Liver (tissue), 9 donors: ENCODE data around the gene INTS6L. TPM values are rescaled to one million over a fixed set of nuclear protein-coding genes. Genes with fewer than 3 reads are reported as not detected.

Experiments used
- DNase-seq: peaks from one replicate; pipeline ENCODE4 v3.0.0-alpha.2; 2017; ENCODE audit warnings: low spot score
- H3K27ac ChIP-seq, 2 donors: one replicate each; pipeline ENCODE4 v1.7.0; 2013; ENCODE audit warnings: inconsistent platforms in 2 of 2, low read length in 2 of 2, control low read depth in 1 of 2, low read depth in 1 of 2, mild to moderate bottlenecking in 1 of 2
- H3K27me3 ChIP-seq, 4 donors: one replicate each; pipeline versions ENCODE4 v1.6.1 to v1.7.0; 2013; ENCODE audit warnings: low read length in 3 of 4, inconsistent platforms in 1 of 4, mild to moderate bottlenecking in 1 of 4, moderate library complexity in 1 of 4; ENCODE audit not compliant: control insufficient read depth in 4 of 4, insufficient read depth in 4 of 4
- H3K36me3 ChIP-seq, 4 donors: one replicate each; pipeline versions ENCODE4 v1.6.1 to v1.7.0; 2013; ENCODE audit warnings: low read length in 3 of 4, mild to moderate bottlenecking in 3 of 4, low read depth in 1 of 4, moderate library complexity in 1 of 4; ENCODE audit not compliant: control insufficient read depth in 4 of 4, insufficient read depth in 3 of 4
- H3K4me1 ChIP-seq, 4 donors: one replicate each; pipeline versions ENCODE4 v1.6.1 to v1.7.0; 2013; ENCODE audit warnings: low read length in 3 of 4, mild to moderate bottlenecking in 3 of 4, moderate library complexity in 1 of 4; ENCODE audit not compliant: control insufficient read depth in 4 of 4, insufficient read depth in 4 of 4
- H3K4me3 ChIP-seq, 3 donors: one replicate each; pipeline versions ENCODE4 v1.6.1 to v1.7.0; 2013; ENCODE audit warnings: low read length in 3 of 3, control low read depth in 1 of 3, low read depth in 1 of 3, mild to moderate bottlenecking in 1 of 3
- H3K9ac ChIP-seq, 2 donors: one replicate each; pipeline ENCODE4 v1.7.0; 2013; ENCODE audit warnings: low read length in 2 of 2, mild to moderate bottlenecking in 2 of 2, moderate library complexity in 2 of 2, control low read depth in 1 of 2, low read depth in 1 of 2
- H3K9me3 ChIP-seq, 4 donors: one replicate each; pipeline versions ENCODE4 v1.6.1 to v1.7.0; 2013; ENCODE audit warnings: low read length in 3 of 4; ENCODE audit not compliant: control insufficient read depth in 4 of 4
- EGR1 ChIP-seq, 2 donors: IDR thresholded peaks; 2 replicates each; pipeline ENCODE4 v1.6.1; 2016 to 2018; ENCODE audit warnings: antibody characterized with exemption in 2 of 2, low read depth in 2 of 2
- FOXA1 ChIP-seq: IDR thresholded peaks from 2 replicates; pipeline ENCODE4 v1.6.1; 2016; ENCODE audit warnings: antibody characterized with exemption
- FOXA2 ChIP-seq: IDR thresholded peaks from 2 replicates; pipeline ENCODE4 v1.6.1; 2016; ENCODE audit warnings: antibody characterized with exemption
- GABPA ChIP-seq, 2 donors: IDR thresholded peaks in 1 of 2; conservative IDR thresholded peaks in 1 of 2; 2 replicates each; pipeline ENCODE4 v1.6.1; 2016; ENCODE audit warnings: antibody characterized with exemption in 2 of 2, mild to moderate bottlenecking in 1 of 2, moderate library complexity in 1 of 2
- HNF4A ChIP-seq, 2 donors: conservative IDR thresholded peaks; 2 replicates each; pipeline ENCODE4 v1.6.1; 2016; ENCODE audit warnings: antibody characterized with exemption in 2 of 2, mild to moderate bottlenecking in 2 of 2
- HNF4G ChIP-seq: IDR thresholded peaks from 2 replicates; pipeline ENCODE4 v1.6.1; 2016; ENCODE audit warnings: antibody characterized with exemption
- JUND ChIP-seq, 2 donors: IDR thresholded peaks; 2 replicates each; pipeline ENCODE4 v1.6.1; 2016; ENCODE audit warnings: antibody characterized with exemption in 2 of 2
- NR2F2 ChIP-seq: IDR thresholded peaks from 2 replicates; pipeline ENCODE4 v1.6.1; 2016; ENCODE audit warnings: antibody characterized with exemption
- RAD21 ChIP-seq, 2 donors: IDR thresholded peaks; 2 replicates each; pipeline ENCODE4 v1.6.1; 2016; ENCODE audit warnings: antibody characterized with exemption in 2 of 2, mild to moderate bottlenecking in 2 of 2
- RXRA ChIP-seq, 2 donors: IDR thresholded peaks; 2 replicates each; pipeline ENCODE4 v1.6.1; 2017 to 2018; ENCODE audit warnings: antibody characterized with exemption in 2 of 2, mild to moderate bottlenecking in 1 of 2
- SP1 ChIP-seq: IDR thresholded peaks from 2 replicates; pipeline ENCODE4 v1.6.1; 2018; ENCODE audit warnings: antibody characterized with exemption, mild to moderate bottlenecking
- TAF1 ChIP-seq: conservative IDR thresholded peaks from 2 replicates; pipeline ENCODE4 v1.6.1; 2016; ENCODE audit warnings: antibody characterized with exemption, mild to moderate bottlenecking
- YY1 ChIP-seq: IDR thresholded peaks from 2 replicates; pipeline ENCODE4 v1.6.1; 2016; ENCODE audit warnings: antibody characterized with exemption, mild to moderate bottlenecking
- WGBS: extraction: QIAGEN DNeasy Blood & Tissue Kit; methylation state at CpG from one replicate; pipeline ENCODE4 v1.1.7; 2013; 5-methylcytosine and 5-hydroxymethylcytosine counted together
- polyA plus RNA-seq, 2 donors: library from polyadenylated mRNA; stranded (reverse) in 1 of 2; unstranded in 1 of 2; fragments of 200-250 nt in 1 of 2; fragments of >200 nt in 1 of 2; fragmentation: Nextera tagmentation in 1 of 2; extraction: Ambion mirVana in 1 of 2; gene quantifications; one replicate each; pipeline versions ENCODE4 v1.2.1 to v1.2.3, GENCODE V29; 2013 to 2015
- total RNA-seq, 2 donors: library from RNA; depleted of rRNA; stranded (reverse); fragments of >200 nt; gene quantifications; one replicate each; pipeline ENCODE4 v1.2.3, GENCODE V29; 2014
- TF ChIP-seq, protein P1 (sequence below): IDR thresholded peaks from 2 replicates; pipeline ENCODE4 v1.6.1; 2016; ENCODE audit warnings: antibody characterized with exemption
- TF ChIP-seq, protein P2 (sequence below): fragments of 150-350 bp; IDR thresholded peaks from 2 replicates; pipeline ENCODE4 v1.5.1; 2017; ENCODE audit warnings: improper control_type of control experiment, low read depth, low read length; ENCODE audit not compliant: missing input control
- TF ChIP-seq, protein P3 (sequence below): IDR thresholded peaks from 2 replicates; pipeline ENCODE4 v1.6.1; 2016; ENCODE audit warnings: antibody characterized with exemption
- TF ChIP-seq, protein P4 (sequence below): IDR thresholded peaks from 2 replicates; pipeline ENCODE4 v1.6.1; 2016; ENCODE audit warnings: antibody characterized with exemption, mild to moderate bottlenecking
- TF ChIP-seq, protein P5 (sequence below): IDR thresholded peaks from 2 replicates; pipeline ENCODE4 v1.6.1; 2016; ENCODE audit warnings: antibody characterized with exemption
- donor health status: healthy.
- donor health status: healthy.
- donor health status: healthy.
- donor health status: healthy.
- donor health status: healthy.

Gene INTS6L
- total and polyA plus RNA-seq, 4 donors: 0.49 to 8.2 (median 1.2) TPM

DNA sequence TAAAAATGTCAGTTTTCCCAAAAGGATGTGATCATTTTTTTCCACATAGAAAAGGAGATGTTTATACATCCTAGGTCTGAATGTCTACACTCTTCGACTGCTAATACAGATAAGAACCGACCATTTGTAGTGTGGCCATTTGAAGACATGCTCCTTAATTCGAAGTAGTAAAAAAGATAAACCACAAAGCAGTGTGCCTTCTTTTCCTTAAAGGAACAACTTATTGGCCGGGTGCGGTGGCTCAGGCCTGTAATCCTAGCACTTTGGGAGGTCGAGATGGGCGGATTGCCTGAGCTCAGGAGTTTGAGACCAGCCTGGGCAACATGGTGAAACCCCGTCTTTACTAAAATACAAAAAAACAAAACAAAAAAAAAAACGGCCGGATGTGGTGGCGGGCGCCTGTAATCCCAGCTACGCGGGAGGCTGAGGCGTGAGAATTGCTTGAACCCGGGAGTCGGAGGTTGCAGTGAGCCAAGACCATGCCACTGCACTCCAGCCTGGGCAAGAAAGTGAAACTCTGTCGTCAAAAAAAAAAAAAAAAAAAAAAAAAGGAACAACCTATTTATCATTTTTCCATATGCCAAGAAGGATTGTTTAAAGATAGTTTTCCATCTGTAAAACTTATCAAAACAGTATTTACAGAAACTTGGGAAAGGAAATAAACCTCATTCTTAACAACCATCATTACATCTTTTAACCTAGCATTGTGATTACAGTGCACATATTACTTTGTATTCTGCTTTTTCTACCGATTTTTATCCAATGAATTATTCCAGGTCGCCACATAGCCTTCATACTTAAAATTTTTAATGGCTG is 2.6 kb downstream of the INTS6L start:
- H3K27me3 ChIP-seq: no peaks in the 10 kb centered on the region
- no peaks in the 10 kb centered on the region for H3K9me3 ChIP-seq
- no peak overlapping the region for H3K9ac ChIP-seq
- 87% methylated on average over 20 of the region's 20 CpGs for WGBS
- no peak overlapping the region for H3K27ac ChIP-seq
- H3K4me1 ChIP-seq: peaks cover 0 to 3% (median 0%) of the 10 kb centered on the region in 4 donors
- no peak for DNase-seq
- H3K4me3 ChIP-seq: no peak overlapping the region
- H3K36me3 ChIP-seq: no peaks in the 10 kb centered on the region
- TF ChIP-seq, protein P1, sequence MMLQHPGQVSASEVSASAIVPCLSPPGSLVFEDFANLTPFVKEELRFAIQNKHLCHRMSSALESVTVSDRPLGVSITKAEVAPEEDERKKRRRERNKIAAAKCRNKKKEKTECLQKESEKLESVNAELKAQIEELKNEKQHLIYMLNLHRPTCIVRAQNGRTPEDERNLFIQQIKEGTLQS: no peak
- TF ChIP-seq HNF4A (conservative IDR thresholded peaks at IDR 0.05) (no peak), FOXA2 (no peak), FOXA1 (no peak), JUND (IDR thresholded peaks at IDR 0.05) (no peak), NR2F2 (no peak), RXRA (IDR thresholded peaks at IDR 0.05) (no peak), HNF4G (no peak), RAD21 (IDR thresholded peaks at IDR 0.05) (no peak), TAF1 (no peak), SP1 (no peak), EGR1 (IDR thresholded peaks at IDR 0.05; ENCODE audit: low read depth in 2 of 2) (no peak), YY1 (no peak), GABPA (IDR thresholded peaks at IDR 0.05 in 1 of 2, conservative IDR thresholded peaks at IDR 0.05 in 1 of 2) (no peak)
- TF ChIP-seq, protein P2, sequence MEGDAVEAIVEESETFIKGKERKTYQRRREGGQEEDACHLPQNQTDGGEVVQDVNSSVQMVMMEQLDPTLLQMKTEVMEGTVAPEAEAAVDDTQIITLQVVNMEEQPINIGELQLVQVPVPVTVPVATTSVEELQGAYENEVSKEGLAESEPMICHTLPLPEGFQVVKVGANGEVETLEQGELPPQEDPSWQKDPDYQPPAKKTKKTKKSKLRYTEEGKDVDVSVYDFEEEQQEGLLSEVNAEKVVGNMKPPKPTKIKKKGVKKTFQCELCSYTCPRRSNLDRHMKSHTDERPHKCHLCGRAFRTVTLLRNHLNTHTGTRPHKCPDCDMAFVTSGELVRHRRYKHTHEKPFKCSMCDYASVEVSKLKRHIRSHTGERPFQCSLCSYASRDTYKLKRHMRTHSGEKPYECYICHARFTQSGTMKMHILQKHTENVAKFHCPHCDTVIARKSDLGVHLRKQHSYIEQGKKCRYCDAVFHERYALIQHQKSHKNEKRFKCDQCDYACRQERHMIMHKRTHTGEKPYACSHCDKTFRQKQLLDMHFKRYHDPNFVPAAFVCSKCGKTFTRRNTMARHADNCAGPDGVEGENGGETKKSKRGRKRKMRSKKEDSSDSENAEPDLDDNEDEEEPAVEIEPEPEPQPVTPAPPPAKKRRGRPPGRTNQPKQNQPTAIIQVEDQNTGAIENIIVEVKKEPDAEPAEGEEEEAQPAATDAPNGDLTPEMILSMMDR: no peak
- TF ChIP-seq, protein P3, sequence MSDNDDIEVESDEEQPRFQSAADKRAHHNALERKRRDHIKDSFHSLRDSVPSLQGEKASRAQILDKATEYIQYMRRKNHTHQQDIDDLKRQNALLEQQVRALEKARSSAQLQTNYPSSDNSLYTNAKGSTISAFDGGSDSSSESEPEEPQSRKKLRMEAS: no peak
- TF ChIP-seq, protein P4, sequence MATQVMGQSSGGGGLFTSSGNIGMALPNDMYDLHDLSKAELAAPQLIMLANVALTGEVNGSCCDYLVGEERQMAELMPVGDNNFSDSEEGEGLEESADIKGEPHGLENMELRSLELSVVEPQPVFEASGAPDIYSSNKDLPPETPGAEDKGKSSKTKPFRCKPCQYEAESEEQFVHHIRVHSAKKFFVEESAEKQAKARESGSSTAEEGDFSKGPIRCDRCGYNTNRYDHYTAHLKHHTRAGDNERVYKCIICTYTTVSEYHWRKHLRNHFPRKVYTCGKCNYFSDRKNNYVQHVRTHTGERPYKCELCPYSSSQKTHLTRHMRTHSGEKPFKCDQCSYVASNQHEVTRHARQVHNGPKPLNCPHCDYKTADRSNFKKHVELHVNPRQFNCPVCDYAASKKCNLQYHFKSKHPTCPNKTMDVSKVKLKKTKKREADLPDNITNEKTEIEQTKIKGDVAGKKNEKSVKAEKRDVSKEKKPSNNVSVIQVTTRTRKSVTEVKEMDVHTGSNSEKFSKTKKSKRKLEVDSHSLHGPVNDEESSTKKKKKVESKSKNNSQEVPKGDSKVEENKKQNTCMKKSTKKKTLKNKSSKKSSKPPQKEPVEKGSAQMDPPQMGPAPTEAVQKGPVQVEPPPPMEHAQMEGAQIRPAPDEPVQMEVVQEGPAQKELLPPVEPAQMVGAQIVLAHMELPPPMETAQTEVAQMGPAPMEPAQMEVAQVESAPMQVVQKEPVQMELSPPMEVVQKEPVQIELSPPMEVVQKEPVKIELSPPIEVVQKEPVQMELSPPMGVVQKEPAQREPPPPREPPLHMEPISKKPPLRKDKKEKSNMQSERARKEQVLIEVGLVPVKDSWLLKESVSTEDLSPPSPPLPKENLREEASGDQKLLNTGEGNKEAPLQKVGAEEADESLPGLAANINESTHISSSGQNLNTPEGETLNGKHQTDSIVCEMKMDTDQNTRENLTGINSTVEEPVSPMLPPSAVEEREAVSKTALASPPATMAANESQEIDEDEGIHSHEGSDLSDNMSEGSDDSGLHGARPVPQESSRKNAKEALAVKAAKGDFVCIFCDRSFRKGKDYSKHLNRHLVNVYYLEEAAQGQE: no peak
- TF ChIP-seq, protein P5, sequence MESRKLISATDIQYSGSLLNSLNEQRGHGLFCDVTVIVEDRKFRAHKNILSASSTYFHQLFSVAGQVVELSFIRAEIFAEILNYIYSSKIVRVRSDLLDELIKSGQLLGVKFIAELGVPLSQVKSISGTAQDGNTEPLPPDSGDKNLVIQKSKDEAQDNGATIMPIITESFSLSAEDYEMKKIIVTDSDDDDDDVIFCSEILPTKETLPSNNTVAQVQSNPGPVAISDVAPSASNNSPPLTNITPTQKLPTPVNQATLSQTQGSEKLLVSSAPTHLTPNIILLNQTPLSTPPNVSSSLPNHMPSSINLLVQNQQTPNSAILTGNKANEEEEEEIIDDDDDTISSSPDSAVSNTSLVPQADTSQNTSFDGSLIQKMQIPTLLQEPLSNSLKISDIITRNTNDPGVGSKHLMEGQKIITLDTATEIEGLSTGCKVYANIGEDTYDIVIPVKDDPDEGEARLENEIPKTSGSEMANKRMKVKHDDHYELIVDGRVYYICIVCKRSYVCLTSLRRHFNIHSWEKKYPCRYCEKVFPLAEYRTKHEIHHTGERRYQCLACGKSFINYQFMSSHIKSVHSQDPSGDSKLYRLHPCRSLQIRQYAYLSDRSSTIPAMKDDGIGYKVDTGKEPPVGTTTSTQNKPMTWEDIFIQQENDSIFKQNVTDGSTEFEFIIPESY: no peak
